ENCODE results near the gene HLA-DQB1. TPM values are rescaled to one million over a fixed set of nuclear protein-coding genes. Genes with fewer than 3 reads are reported as not detected.
"Not testable (repeated sequence)": the region's sequence is repeated elsewhere in the genome, so short reads cannot be mapped to it uniquely, and the experiment has no call there.

HLA-DQB1 gene
- total and polyA plus RNA-seq, 12 donors: 6.2 to 81.2 (median 15.5) TPM

DNA sequence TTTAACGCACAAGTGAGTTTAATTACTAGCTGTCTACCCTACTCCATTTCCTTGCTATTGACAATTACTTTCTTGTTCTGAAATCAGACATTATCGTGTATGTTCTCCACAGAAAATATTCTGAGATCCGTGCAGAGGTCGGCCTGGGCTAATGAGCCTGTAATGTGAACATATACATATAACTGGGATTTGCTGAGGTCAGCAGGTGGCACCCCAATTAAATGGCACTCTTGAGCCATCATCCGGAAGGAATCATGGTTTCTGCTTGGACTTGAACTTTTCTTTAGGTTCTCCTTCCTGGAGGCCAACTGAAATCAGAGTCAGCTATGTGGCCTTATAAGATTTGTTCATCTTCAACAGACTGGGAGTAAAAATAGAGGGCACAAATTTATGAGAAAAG lies 3.6 kb downstream of the HLA-DQB1 start:
- intact Hi-C loops (cut with DNase I): loop anchor here in 2 of 10 donors (2.0 kb wide), 1 partner anchor 98 kb away; no protein-coding TSS in a partner anchor
- no peak for TF ChIP-seq CTCF (IDR thresholded peaks at IDR 0.05)

DNA sequence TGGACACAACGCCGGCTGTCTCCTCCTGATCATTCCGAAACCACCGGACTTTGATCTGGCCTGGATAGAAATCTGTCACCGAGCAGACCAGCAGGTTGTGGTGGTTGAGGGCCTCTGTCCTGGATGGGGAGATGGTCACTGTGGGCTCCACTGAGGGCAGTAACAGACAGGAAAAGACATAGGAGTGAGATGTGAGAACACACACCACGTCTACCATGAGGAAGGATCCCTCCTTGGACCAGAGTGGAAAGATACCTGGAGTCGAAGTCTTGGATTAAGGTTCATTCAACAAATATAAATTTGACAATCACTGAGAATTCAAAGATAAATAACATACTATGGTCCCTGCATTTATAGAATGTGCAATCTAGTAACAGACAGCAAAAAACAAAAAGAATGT lies 4.4 kb downstream of the HLA-DQB1 start:
- 71 to 75% methylated on average over 7 of the region's 7 CpGs for WGBS, 2 donors
- peaks cover 0 to 6% (median 0%) of the 10 kb centered on the region in 9 donors for H3K36me3 ChIP-seq
- peaks cover 0 to 8% (median 0%) of the 10 kb centered on the region in 7 donors for H3K27me3 ChIP-seq
- no peak for TF ChIP-seq CTCF (IDR thresholded peaks at IDR 0.05)
- no peak overlapping the region for H3K4me3 ChIP-seq
- no peak for ATAC-seq
- intact Hi-C loops (cut with DNase I): loop anchor here in 2 of 10 donors (2.0 kb wide), 1 partner anchor 99 kb away; no protein-coding TSS in a partner anchor
- no peak for DNase-seq
- no peak overlapping the region for H3K27ac ChIP-seq
- peaks cover 0 to 6% (median 0%) of the 10 kb centered on the region in 9 donors for H3K4me1 ChIP-seq
- no peaks in the 10 kb centered on the region for H3K9me3 ChIP-seq

More for the DNA sequence above, 3.6 kb downstream of the HLA-DQB1 start:
- no peak for ATAC-seq
- Histone ChIP-seq H3K27ac (no peak overlapping the region), H3K36me3 (peaks cover 0 to 6% (median 0%) of the 10 kb centered on the region in 9 donors), H3K27me3 (peaks cover 0 to 8% (median 0%) of the 10 kb centered on the region in 7 donors), H3K4me3 (no peak overlapping the region), H3K9me3 (no peaks in the 10 kb centered on the region), H3K4me1 (peaks cover 0 to 6% (median 0%) of the 10 kb centered on the region in 9 donors)
- 73 to 75% methylated on average over 5 of the region's 5 CpGs for WGBS, 2 donors
- DNase-seq: no peak

GRCh38 chr6:32659856-32660595 lies 6.4 kb downstream of the HLA-DQB1 start:
- DNase-seq (no peak), ATAC-seq (peak in 2 of 8 donors; percentile 17 to 76)
- H3K36me3 ChIP-seq: peaks cover 0 to 6% (median 0%) of the 10 kb centered on the region in 9 donors
- peaks cover 0 to 6% (median 0%) of the 10 kb centered on the region in 9 donors for H3K4me1 ChIP-seq
- intact Hi-C loops (cut with DNase I): no loop called here
- H3K27me3 ChIP-seq: peaks cover 0 to 3% (median 0%) of the 10 kb centered on the region in 7 donors
- no peak overlapping the region for H3K27ac ChIP-seq
- no peaks in the 10 kb centered on the region for H3K9me3 ChIP-seq
- WGBS, 2 donors: 36 to 37% methylated on average over 4 of the region's 4 CpGs
- no peak for TF ChIP-seq CTCF (IDR thresholded peaks at IDR 0.05)
- H3K4me3 ChIP-seq: no peak overlapping the region

GRCh38 chr6:32658268-32658897 lies 8.1 kb downstream of the HLA-DQB1 start:
- peak overlapping the region in 2 of 10 donors; percentile 15 to 34 for H3K27ac ChIP-seq
- DNase-seq (no peak), ATAC-seq (peak in 2 of 8 donors; percentile 16 to 37)
- peaks cover 0 to 3% (median 0%) of the 10 kb centered on the region in 7 donors for H3K27me3 ChIP-seq
- intact Hi-C loops (cut with DNase I): no loop called here
- H3K36me3 ChIP-seq: peaks cover 0 to 6% (median 0%) of the 10 kb centered on the region in 9 donors
- H3K9me3 ChIP-seq: no peaks in the 10 kb centered on the region
- H3K4me3 ChIP-seq: no peak overlapping the region
- no peaks in the 10 kb centered on the region for H3K4me1 ChIP-seq
- no peak for TF ChIP-seq CTCF (IDR thresholded peaks at IDR 0.05)
- WGBS, 2 donors: 41 to 48% methylated on average over 6 of the region's 6 CpGs

DNA sequence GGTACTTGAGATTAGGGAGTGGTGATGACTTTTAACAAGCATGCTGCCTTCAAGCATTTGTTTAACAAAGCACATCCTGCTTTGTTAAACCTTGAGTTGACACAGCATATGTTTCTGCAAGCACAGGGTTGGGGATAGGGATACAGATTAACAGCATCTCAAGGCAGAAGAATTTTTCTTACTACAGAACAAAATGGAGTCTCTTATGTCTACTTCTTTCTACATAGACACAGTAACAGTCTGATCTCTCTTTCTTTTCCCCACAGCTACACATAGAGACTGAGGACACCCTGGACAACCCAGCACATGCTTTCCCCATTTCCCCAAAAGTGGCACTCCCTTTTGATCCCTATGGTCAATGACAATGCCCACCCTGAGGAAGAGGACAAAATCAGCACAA lies 8.6 kb downstream of the HLA-DQB1 start:
- H3K36me3 ChIP-seq; H3K4me1 ChIP-seq; ATAC-seq; H3K4me3 ChIP-seq; DNase-seq; intact Hi-C loops (cut with DNase I); H3K27me3 ChIP-seq; H3K9me3 ChIP-seq: not testable (repeated sequence)
- H3K27ac ChIP-seq: peak overlapping the region in 3 of 10 donors; percentile 15 to 34 (median 23)

GRCh38 chr6:32657329-32657728 lies 9.1 kb downstream of the HLA-DQB1 start:
- H3K4me1 ChIP-seq; H3K36me3 ChIP-seq; H3K9me3 ChIP-seq; H3K27me3 ChIP-seq; ATAC-seq; H3K4me3 ChIP-seq; DNase-seq; intact Hi-C loops (cut with DNase I): not testable (repeated sequence)
- 26 to 33% methylated on average over 5 of the region's 6 CpGs for WGBS, 2 donors
- peak overlapping the region in 1 of 10 donors; percentile 23 for H3K27ac ChIP-seq

All from heart right ventricle (tissue), 16 donors.